GM23248 (cell line): ENCODE measurements around the gene FAM53A. TPM values are rescaled to one million over a fixed set of nuclear protein-coding genes. Genes with fewer than 3 reads are reported as not detected.

Experiments
- DNase-seq: peaks from one replicate; pipeline ENCODE4 v3.0.0-alpha.2; 2015
- H2AFZ ChIP-seq: fragments of 200-600 bp; sonication (generic); 2 replicates; pipeline ENCODE4 v1.6.1; 2016; ENCODE audit warnings: antibody characterized with exemption
- H3F3A ChIP-seq: fragments of 200-600 bp; sonication (generic); 2 replicates; pipeline ENCODE4 v1.6.1; 2016; ENCODE audit warnings: mild to moderate bottlenecking, antibody characterized with exemption, mixed run types; ENCODE audit not compliant: insufficient read depth
- H3K27ac ChIP-seq: fragments of 200-600 bp; sonication (generic); 2 replicates; pipeline ENCODE4 v1.5.1; 2016; ENCODE audit warnings: mild to moderate bottlenecking
- H3K27me3 ChIP-seq: fragments of 200-600 bp; sonication (generic); replicated peaks from 2 replicates; pipeline ENCODE4 v1.6.1; 2016; ENCODE audit warnings: mild to moderate bottlenecking; ENCODE audit not compliant: insufficient read depth
- H3K36me3 ChIP-seq: fragments of 200-600 bp; sonication (generic); 2 replicates; pipeline ENCODE4 v1.6.1; 2016; ENCODE audit warnings: low read depth, mild to moderate bottlenecking
- H3K4me1 ChIP-seq: fragments of 200-600 bp; sonication (generic); 2 replicates; pipeline ENCODE4 v1.6.1; 2016; ENCODE audit warnings: mild to moderate bottlenecking; ENCODE audit not compliant: insufficient read depth
- H3K4me2 ChIP-seq: fragments of 200-600 bp; sonication (generic); one replicate; pipeline ENCODE4 v1.6.1; 2016; ENCODE audit warnings: mild to moderate bottlenecking; ENCODE audit not compliant: unreplicated experiment
- H3K4me3 ChIP-seq: fragments of 200-600 bp; sonication (generic); 2 replicates; pipeline ENCODE4 v1.5.1; 2016; ENCODE audit warnings: mild to moderate bottlenecking
- H3K79me2 ChIP-seq: fragments of 200-600 bp; sonication (generic); 2 replicates; pipeline ENCODE4 v1.6.1; 2016; ENCODE audit warnings: mild to moderate bottlenecking; ENCODE audit not compliant: insufficient read depth
- H3K9ac ChIP-seq: fragments of 200-600 bp; sonication (generic); 2 replicates; pipeline ENCODE4 v1.6.1; 2016; ENCODE audit warnings: mild to moderate bottlenecking
- H3K9me2 ChIP-seq: fragments of 200-600 bp; sonication (generic); 2 replicates; pipeline ENCODE4 v1.6.1; 2016; ENCODE audit warnings: mixed run types, mild to moderate bottlenecking, moderate library complexity; ENCODE audit not compliant: insufficient read depth
- H3K9me3 ChIP-seq: fragments of 200-600 bp; sonication (generic); one replicate; pipeline ENCODE4 v1.6.1; 2017; ENCODE audit warnings: low read depth
- H4K20me1 ChIP-seq: fragments of 200-600 bp; sonication (generic); 2 replicates; pipeline ENCODE4 v1.6.0; 2016; ENCODE audit not compliant: insufficient read depth
- EZH2 ChIP-seq: fragments of 200-600 bp; sonication (generic); IDR thresholded peaks from 2 replicates; pipeline ENCODE4 v1.6.1; 2018; ENCODE audit warnings: antibody characterized with exemption, mild to moderate bottlenecking; ENCODE audit not compliant: insufficient read depth, poor library complexity, severe bottlenecking
- EZH2phosphoT487 ChIP-seq: fragments of 200-600 bp; sonication (generic); IDR thresholded peaks from 2 replicates; pipeline ENCODE4 v1.6.1; 2018; ENCODE audit warnings: antibody characterized with exemption, moderate library complexity, mild to moderate bottlenecking, low read depth; ENCODE audit not compliant: insufficient read depth
- WGBS, 2 experiments: methylation state at CpG; one replicate each; pipeline ENCODE4 v1.1.6; 2015 to 2017; ENCODE audit warnings: low lambda C conversion rate in 2 of 2, low coverage in 1 of 2; ENCODE audit errors: missing lambda C conversion rate in 2 of 2; 5-methylcytosine and 5-hydroxymethylcytosine counted together
- in situ Hi-C: fragments of 300-500 bp; cut with MboI; formaldehyde crosslinking; loops from 2 replicates; pipeline ENCODE4 v1.15.0; 2020
- polyA plus RNA-seq: library from polyadenylated mRNA; unstranded; fragments of >200 nt; fragmentation: Nextera tagmentation; extraction: Ambion mirVana; gene quantifications from 2 replicates; pipeline ENCODE4 v1.2.1, GENCODE V29; 2016
- small RNA-seq: library from RNA; depleted of rRNA; stranded (forward); fragments of <200 nt; gene quantifications from one replicate; pipeline ENCODE3, GENCODE V24; 2014; ENCODE audit warnings: low read depth, low replicate concordance
- total RNA-seq: library from RNA; depleted of rRNA; stranded (reverse); fragments of >200 nt; shearing (Covaris generic); gene quantifications from 2 replicates; pipeline ENCODE4 v1.2.3, GENCODE V29; 2014; rRNA removed

Gene FAM53A
- total and polyA plus RNA-seq, 2 experiments from 2014 or later, result 2.8 to 3.8 TPM

DNA sequence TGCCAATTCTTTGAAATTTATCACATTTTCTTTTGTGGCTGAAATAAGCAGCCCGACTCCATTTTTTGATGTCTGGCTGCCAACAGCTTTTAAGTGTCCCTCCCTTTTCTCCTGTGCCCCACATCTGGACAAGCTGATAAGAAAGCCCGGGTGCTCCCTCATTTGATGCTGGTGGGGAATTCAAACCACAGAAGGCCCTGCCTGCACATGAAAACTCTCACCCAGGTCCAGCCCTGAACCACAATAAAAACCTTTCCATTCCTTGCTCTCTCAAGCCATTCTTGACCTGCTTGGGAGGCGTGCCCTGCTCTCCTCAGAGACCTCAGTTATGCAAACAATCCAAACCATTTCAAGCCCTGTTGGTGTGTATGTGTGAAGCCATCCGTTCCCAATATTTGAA is 93.9 kb downstream of the FAM53A start:
- 0 out of 2 replicates have a peak, but pooled peaks cover 2% of the 10 kb centered on the region for H3K36me3 ChIP-seq
- 54 to 56% methylated on average over 4 of the region's 4 CpGs for WGBS, 2 experiments
- H3K9me2 ChIP-seq, result no peaks in the 10 kb centered on the region
- H3K4me3 ChIP-seq, result no peak overlapping the region
- H3K79me2 ChIP-seq, result no peaks in the 10 kb centered on the region
- H4K20me1 ChIP-seq, result no peaks in the 10 kb centered on the region
- in situ Hi-C loops, result no loop called here
- H2AFZ ChIP-seq, result no peak overlapping the region
- no peak overlapping the region for H3K4me2 ChIP-seq
- no peaks in the 10 kb centered on the region for H3K4me1 ChIP-seq
- H3K9ac ChIP-seq, result no peak overlapping the region
- TF ChIP-seq EZH2 (no peak), EZH2phosphoT487 (no peak)
- H3F3A ChIP-seq, result no peaks in the 10 kb centered on the region
- peaks cover 3% of the 10 kb centered on the region for H3K9me3 ChIP-seq
- DNase-seq, result no peak
- H3K27ac ChIP-seq, result no peak overlapping the region
- H3K27me3 ChIP-seq, result no peaks in the 10 kb centered on the region; the same call in 1 of the 2 replicates

Small RNA genes within 50 kb of the gene (small RNA-seq; reads per million reads assigned to genes)
- gene RF00019, result not detected

Other genes starting within 250 kb of the FAM53A start
- gene SLBP, start 28.0 kb upstream of the FAM53A start, total RNA-seq, result 72.7 and 74.4 TPM in 2 replicates
- 85.6 and 85.8 TPM in 2 replicates for gene SLBP, start 28.0 kb upstream of the FAM53A start, polyA plus RNA-seq
- gene TMEM129, start 37.0 kb upstream of the FAM53A start, total RNA-seq, result 55.4 and 80.2 TPM in 2 replicates
- gene TMEM129, start 37.0 kb upstream of the FAM53A start, polyA plus RNA-seq, result 32.6 and 35.7 TPM in 2 replicates
- 3.8 and 9.7 TPM in 2 replicates for gene TACC3, start 37.2 kb upstream of the FAM53A start, total RNA-seq
- gene TACC3, start 37.2 kb upstream of the FAM53A start, polyA plus RNA-seq, result 18.2 and 21.1 TPM in 2 replicates
- 0.13 and 0.97 TPM in 2 replicates for gene FGFR3, start 109.0 kb upstream of the FAM53A start, total RNA-seq
- 0.10 and 0.15 TPM in 2 replicates for gene FGFR3, start 109.0 kb upstream of the FAM53A start, polyA plus RNA-seq
- 40.1 and 42.3 TPM in 2 replicates for gene LETM1, start 171.8 kb upstream of the FAM53A start, total RNA-seq
- gene LETM1, start 171.8 kb upstream of the FAM53A start, polyA plus RNA-seq, result 19.0 and 20.8 TPM in 2 replicates
- gene NSD2, start 187.1 kb upstream of the FAM53A start, total RNA-seq, result 32.4 and 41.0 TPM in 2 replicates
- 19.1 and 20.1 TPM in 2 replicates for gene NSD2, start 187.1 kb upstream of the FAM53A start, polyA plus RNA-seq